SK-MEL-5 (cell line): ENCODE results near the gene GNAQ. TPM values are rescaled to one million over a fixed set of nuclear protein-coding genes. Genes with fewer than 3 reads are reported as not detected.
A peak's percentile ranks its signal among the peaks of the same experiment; 100 is the strongest.
"Not testable (repeated sequence)": the region's sequence is repeated elsewhere in the genome, so short reads cannot be mapped to it uniquely, and the experiment has no call there.

Experiments
- DNase-seq: peaks from one replicate; pipeline ENCODE4 v3.0.0-alpha.2; 2016; ENCODE audit warnings: low read depth, low spot score
- in situ Hi-C: cut with HindIII; loops from 2 replicates; pipeline ENCODE4 v1.10.0; 2016; ENCODE audit warnings: low sequenced_read_pairs, high pct_unique_total_duplicates, low pct_unique_long_range_greater_than_20kb
- total RNA-seq: library from RNA; depleted of rRNA; stranded (reverse); fragments of >200 nt; shearing (Covaris generic); gene quantifications from 2 replicates; pipeline ENCODE4 v1.2.3, GENCODE V29; 2014

GNAQ gene
- total RNA-seq, 1 experiment from 2014 or later: 27.1 TPM

GRCh38 chr9:77770340-77770739, 261.3 kb downstream of the GNAQ start:
- DNase-seq: peak; percentile 50
- in situ Hi-C loops: no loop called here

GRCh38 chr9:77769246-77769645, 262.4 kb downstream of the GNAQ start:
- in situ Hi-C loops: no loop called here
- no peak for DNase-seq

GRCh38 chr9:77766587-77766986, 265.0 kb downstream of the GNAQ start:
- in situ Hi-C loops: no loop called here
- DNase-seq: no peak

- in situ Hi-C loops: no loop called here
- no peak for DNase-seq
These were observed 265.8 kb downstream of the GNAQ start for GRCh38 chr9:77765781-77766259.

- in situ Hi-C loops: no loop called here
- peak; percentile 70 for DNase-seq
These were observed 266.5 kb downstream of the GNAQ start for GRCh38 chr9:77764894-77765780.

- no peak for DNase-seq
- in situ Hi-C loops: no loop called here
These were observed 268.0 kb downstream of the GNAQ start for GRCh38 chr9:77763566-77763965.

- in situ Hi-C loops, DNase-seq: not testable (repeated sequence)
These were observed 270.7 kb downstream of the GNAQ start for GRCh38 chr9:77760919-77761318.

GRCh38 chr9:77759391-77759790, 272.2 kb downstream of the GNAQ start:
- in situ Hi-C loops: no loop called here
- no peak for DNase-seq

GRCh38 chr9:77756449-77756848, 275.2 kb downstream of the GNAQ start:
- peak; percentile 45 for DNase-seq
- in situ Hi-C loops: no loop called here

GRCh38 chr9:77753180-77753579, 278.4 kb downstream of the GNAQ start:
- DNase-seq: no peak
- in situ Hi-C loops: no loop called here

GRCh38 chr9:77752554-77752953, 279.1 kb downstream of the GNAQ start:
- DNase-seq: no peak

GRCh38 chr9:77751341-77752091, 280.1 kb downstream of the GNAQ start:
- in situ Hi-C loops: no loop called here
- DNase-seq: peak; percentile 85

More at GRCh38 chr9:77752554-77752953, 279.1 kb downstream of the GNAQ start:
- in situ Hi-C loops: no loop called here

GRCh38 chr9:77750981-77751340, 280.6 kb downstream of the GNAQ start:
- DNase-seq: no peak
- in situ Hi-C loops: no loop called here

- DNase-seq: no peak
- in situ Hi-C loops: no loop called here
These were observed 281.3 kb downstream of the GNAQ start for GRCh38 chr9:77750284-77750683.

GRCh38 chr9:77748214-77748772, 283.3 kb downstream of the GNAQ start:
- in situ Hi-C loops: loop anchor here (10.0 kb wide), 1 partner anchor 293 kb away; no protein-coding TSS in a partner anchor
- no peak for DNase-seq

GRCh38 chr9:77747163-77747562, 284.4 kb downstream of the GNAQ start:
- in situ Hi-C loops: loop anchor here (10.0 kb wide), 1 partner anchor 292 kb away; no protein-coding TSS in a partner anchor
- DNase-seq: no peak

GRCh38 chr9:77744841-77745430, 286.7 kb downstream of the GNAQ start:
- in situ Hi-C loops: loop anchor here (10.0 kb wide), 1 partner anchor 290 kb away; no protein-coding TSS in a partner anchor
- no peak for DNase-seq

- in situ Hi-C loops: loop anchor here (10.0 kb wide), 1 partner anchor 289 kb away; no protein-coding TSS in a partner anchor
- DNase-seq: no peak
These were observed 288.2 kb downstream of the GNAQ start for GRCh38 chr9:77743386-77743785.
